GM19025 (cell line): ENCODE results near the gene FADS2.

Experiments used
- ATAC-seq: cut with Tn5 transposase; IDR thresholded peaks from one replicate; pipeline ENCODE4 v1.9.1; 2021; ENCODE audit warnings: mild to moderate bottlenecking, low read depth, moderate library complexity; ENCODE audit not compliant: unreplicated experiment

Gene FADS2

GRCh38 chr11:61817471-61818202 lies 10.5 kb upstream of the FADS2 start:
- no peak for ATAC-seq

DNA sequence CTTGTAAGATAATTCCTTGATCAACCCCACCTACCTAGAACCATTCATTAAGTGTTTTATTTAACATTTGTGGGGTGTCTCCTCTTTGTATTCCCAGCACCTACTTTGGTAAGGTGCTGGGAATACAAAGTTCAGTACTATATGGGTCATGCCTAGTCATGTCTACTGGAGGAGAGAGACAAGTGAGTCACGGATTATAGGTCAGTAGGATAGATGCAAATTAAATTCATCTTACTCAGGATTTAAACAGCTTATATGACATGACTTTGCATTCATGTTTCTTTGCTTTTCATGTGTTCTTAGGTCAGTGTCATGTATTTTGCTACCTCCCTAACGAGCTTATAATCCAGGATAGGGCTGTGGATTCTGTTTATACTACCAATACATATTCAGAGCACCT lies 7.9 kb upstream of the FADS2 start:
- no peak for ATAC-seq

DNA sequence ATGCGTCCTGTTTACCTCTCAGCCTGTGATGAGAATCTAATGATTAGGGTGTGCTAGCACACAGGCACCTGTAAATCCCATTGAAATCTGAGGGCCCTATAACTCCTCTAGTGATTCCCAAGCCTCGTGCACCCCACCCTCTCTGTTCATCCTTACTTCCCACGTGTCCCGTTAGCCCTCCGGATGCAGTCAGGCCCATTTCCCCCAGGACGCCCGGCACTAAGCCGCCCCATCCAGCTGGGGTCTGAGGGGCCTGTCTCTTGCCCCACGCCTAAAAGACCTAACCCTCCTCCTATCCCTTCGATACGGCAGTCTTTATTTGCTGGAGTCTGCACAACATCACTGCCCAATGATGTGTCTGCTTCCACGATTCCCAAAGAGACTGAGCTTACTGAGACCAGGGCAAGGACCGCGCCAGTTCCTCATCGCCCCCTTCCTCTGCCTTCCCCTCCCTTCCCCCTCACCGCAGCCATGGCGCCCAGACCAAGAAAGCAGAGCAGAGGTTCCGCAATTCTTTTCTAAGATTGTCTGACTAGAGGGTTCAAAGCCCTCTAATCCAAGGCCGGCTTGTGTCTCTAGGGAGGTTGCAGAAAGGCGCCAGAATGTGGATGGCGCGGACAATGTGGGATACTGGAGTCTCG lies 1.1 kb upstream of the FADS2 start:
- peak; percentile 1 for ATAC-seq

- no peak for ATAC-seq
These were observed 204 bp downstream of the FADS2 start for GRCh38 chr11:61828379-61828628.

DNA sequence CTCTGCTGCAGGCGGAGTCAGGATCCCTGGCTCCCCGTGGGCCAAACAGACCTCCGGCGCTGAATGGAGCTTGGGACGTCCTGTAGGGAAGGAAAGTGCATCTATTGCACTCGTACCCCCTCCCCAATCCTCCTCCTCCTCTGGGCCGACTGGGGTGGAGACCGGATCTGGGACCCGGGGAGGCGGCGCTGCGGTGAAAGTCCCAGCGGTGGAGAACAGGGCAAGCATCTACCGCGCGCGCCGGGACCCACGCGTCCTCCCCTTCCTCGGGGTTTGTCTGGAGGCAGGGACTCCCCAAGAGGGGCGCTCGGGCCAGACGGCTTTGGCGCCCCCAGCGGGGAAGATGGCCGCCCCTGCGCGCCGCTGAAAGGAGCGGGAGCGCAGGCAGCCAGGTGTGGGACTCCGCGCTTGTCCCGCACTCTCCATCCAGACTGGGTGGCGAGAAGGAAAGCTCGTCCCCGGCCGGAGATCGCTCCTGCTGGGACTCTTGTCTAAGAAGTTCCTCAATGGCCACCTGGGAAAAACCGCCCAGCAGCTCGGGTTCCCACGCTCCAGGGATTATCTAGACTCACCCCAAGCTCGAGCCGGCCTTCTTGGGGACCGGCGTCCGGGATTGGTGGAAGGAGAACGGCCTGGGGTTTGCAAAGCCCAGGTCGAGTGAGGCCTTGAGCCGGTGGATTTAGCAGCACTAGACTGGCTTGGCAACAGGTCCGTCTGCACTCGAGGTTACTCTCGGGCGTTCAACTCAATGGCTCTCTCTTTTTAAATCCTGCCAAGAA lies 718 bp downstream of the FADS2 start:
- no peak for ATAC-seq

- no peak for ATAC-seq
These were observed 1.7 kb downstream of the FADS2 start for GRCh38 chr11:61829806-61830205.

DNA sequence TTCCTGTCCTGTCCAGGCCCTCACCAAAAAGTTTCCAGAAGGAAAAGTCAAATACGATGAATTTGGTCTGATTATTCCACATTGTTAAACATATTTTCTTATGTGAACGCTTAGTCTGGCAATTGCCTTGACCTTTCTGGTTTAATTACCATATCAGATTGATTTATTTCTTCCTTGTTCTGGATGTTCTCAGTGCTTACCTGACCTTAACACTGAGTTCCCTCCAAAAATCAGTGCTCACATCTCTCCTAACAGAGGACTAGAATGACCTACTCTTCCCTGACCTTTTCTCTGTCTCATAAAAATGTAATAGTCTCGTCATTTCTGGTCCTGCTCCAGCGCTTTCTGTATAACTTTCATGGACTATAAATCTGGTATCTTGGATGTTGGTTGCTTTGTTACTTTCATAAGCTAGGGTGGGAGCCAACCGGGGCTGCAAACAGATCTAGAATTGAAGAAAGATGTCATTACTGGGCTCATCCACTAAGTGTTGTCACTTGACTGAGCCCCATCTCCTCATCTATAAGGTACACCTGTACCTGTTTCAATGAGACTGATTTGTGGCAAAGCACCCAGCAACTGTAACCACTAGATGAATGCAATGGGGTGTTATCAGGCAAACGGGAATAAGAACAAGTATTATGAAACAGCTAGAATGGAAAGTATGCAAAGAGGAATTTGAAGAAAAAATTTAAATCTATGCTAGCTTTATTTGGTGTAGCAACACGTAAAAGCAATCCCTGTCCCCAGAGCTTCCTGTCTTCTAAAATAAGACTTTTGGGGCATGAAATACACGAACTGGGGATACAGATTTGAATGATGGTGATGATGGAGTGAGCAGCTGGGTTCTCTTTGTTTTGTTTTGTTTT lies 2.4 kb downstream of the FADS2 start:
- no peak for ATAC-seq

GRCh38 chr11:61832207-61832606 lies 4.1 kb downstream of the FADS2 start:
- no peak for ATAC-seq

GRCh38 chr11:61832754-61833153 lies 4.7 kb downstream of the FADS2 start:
- ATAC-seq, result no peak

DNA sequence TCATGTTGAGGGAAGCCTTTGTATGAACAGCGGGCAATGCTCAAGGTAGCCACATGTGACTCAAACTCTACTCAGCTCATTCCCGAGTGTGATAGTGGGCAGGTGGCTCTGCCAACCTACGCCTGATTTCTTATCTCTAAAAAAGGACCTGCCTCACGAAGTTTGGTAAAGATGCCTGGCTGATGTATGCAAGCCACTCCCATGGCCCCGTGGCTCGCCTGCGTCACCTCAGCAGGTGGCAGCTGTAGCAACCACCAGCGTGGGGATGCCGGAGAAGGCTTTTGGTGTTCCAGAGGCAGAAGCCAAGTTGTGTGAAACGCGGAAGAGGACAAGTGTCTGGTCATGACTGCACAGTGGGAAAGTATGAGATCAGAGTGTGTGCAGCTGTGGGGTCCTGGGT lies 5.4 kb downstream of the FADS2 start:
- ATAC-seq, result no peak

DNA sequence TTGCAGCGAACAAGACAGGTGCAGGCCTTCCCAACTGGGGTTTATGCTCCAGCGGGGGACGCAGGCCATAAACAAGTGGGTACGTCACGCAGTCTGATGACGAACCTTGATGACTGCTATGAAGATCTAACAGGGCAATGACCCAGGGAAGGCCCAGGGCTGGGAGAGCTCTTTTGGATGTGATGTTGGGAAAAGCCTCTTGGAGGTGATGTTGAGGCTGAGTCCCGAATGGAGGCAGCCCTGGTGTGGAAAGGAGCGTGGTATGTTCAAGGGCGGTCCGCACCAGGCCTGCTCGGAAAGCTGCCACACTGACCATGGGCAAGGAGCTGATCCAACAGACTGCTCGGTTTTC lies 5.8 kb downstream of the FADS2 start:
- no peak for ATAC-seq

- ATAC-seq, result peak; percentile 92
These were observed 6.4 kb downstream of the FADS2 start for GRCh38 chr11:61834278-61835048.

DNA sequence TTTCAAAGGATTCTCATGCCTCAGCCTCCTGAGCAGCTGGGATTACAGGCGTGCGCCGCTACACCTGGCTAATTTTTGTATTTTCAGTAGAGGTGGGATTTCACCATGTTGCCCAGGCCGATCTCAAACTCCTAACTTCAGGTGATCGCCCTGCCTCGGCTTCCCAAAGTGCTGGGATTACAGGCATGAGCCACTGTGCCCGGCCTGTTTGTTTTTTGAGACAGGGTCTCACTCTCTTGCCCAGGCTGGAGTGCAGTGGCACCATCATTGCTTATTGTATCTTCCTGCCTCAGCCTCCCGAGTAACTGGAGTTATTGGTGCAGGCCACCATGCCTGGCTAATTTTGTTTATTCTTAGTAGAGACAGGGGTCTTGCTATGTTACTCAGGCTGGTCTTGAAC lies 8.1 kb downstream of the FADS2 start:
- no peak for ATAC-seq

- no peak for ATAC-seq
These were observed 9.4 kb downstream of the FADS2 start for GRCh38 chr11:61837411-61838005.

- ATAC-seq, result no peak
These were observed 10.4 kb downstream of the FADS2 start for GRCh38 chr11:61838501-61838900.

GRCh38 chr11:61838921-61839320 lies 10.8 kb downstream of the FADS2 start:
- ATAC-seq, result no peak

- ATAC-seq, result no peak
These were observed 11.6 kb downstream of the FADS2 start for GRCh38 chr11:61839742-61840141.

GRCh38 chr11:61840371-61840770 lies 12.3 kb downstream of the FADS2 start:
- no peak for ATAC-seq

GRCh38 chr11:61841636-61842527 lies 13.8 kb downstream of the FADS2 start:
- ATAC-seq, result no peak
